ENCODE measurements around the gene TSPAN18.

DNA sequence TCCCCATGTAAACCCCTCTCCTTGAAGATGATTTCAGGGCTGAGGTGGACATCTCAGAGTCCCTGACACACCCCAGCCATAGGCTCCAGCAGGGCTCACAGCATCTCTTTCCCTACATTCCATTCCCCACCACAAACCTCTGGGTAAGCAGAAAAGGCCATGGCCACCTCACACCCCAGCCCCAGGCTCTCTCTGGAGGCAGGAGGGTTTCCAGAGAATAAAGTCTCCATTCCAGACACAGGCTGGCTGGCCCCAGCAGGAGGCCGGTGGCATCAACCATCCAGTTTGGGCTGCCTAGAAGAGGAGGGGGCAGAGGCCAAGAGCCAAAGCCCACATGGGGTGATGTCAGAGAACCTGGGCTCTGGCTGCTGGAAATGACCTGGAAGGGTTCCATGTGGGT lies 162.5 kb downstream of the TSPAN18 start:
- TF ChIP-seq EZH2 (IDR thresholded peaks at IDR 0.05), result no peak
- TF ChIP-seq POLR2AphosphoS5 (IDR thresholded peaks at IDR 0.05; ENCODE audit: borderline replicate concordance, low read depth, low read length), result no peak
- no peak for TF ChIP-seq FOXP2 (optimal IDR thresholded peaks at IDR 0.05; ENCODE audit: control extremely low read depth, extremely low read length, insufficient read depth)

Measured in SK-N-MC (cell line).